HepG2 (cell line): ENCODE data around the gene ABCA2. TPM values are rescaled to one million over a fixed set of nuclear protein-coding genes. Genes with fewer than 3 reads are reported as not detected.

Experiments used
- CC2D1A ChIP-seq: sonication (generic); formaldehyde crosslinking; IDR thresholded peaks from 2 replicates; pipeline ENCODE4 v1.8.1; 2023; ENCODE audit warnings: mild to moderate bottlenecking, missing genetic modification reagents
- CENPBD1 ChIP-seq: sonication (generic); formaldehyde crosslinking; IDR thresholded peaks from 2 replicates; pipeline ENCODE4 v1.8.0; 2022; ENCODE audit warnings: missing genetic modification reagents, low read depth, mild to moderate bottlenecking, borderline replicate concordance
- DR1 ChIP-seq: sonication (generic); formaldehyde crosslinking; IDR thresholded peaks from 2 replicates; pipeline ENCODE4 v1.8.0; 2021; ENCODE audit warnings: mild to moderate bottlenecking, missing genetic modification reagents, inconsistent platforms
- HOXA3 ChIP-seq: sonication (generic); formaldehyde crosslinking; IDR thresholded peaks from 2 replicates; pipeline ENCODE4 v1.5.0; 2020; ENCODE audit warnings: missing genetic modification reagents
- KLF12 ChIP-seq: sonication (generic); formaldehyde crosslinking; IDR thresholded peaks from 2 replicates; pipeline ENCODE4 v1.4.0; 2020; ENCODE audit warnings: missing genetic modification reagents, borderline replicate concordance
- NFAT5 ChIP-seq: sonication (generic); formaldehyde crosslinking; IDR thresholded peaks from 2 replicates; pipeline ENCODE4 v1.4.0; 2020; ENCODE audit warnings: missing genetic modification reagents
- PHF21A ChIP-seq: sonication (generic); formaldehyde crosslinking; IDR thresholded peaks from 2 replicates; pipeline ENCODE4 v1.5.0; 2020; ENCODE audit warnings: mild to moderate bottlenecking, missing genetic modification reagents
- SALL2 ChIP-seq: sonication (generic); formaldehyde crosslinking; IDR thresholded peaks from 2 replicates; pipeline ENCODE4 v1.8.1; 2023; ENCODE audit warnings: mild to moderate bottlenecking, missing genetic modification reagents, inconsistent platforms
- SNAPC4 ChIP-seq: sonication (generic); formaldehyde crosslinking; IDR thresholded peaks from 2 replicates; pipeline ENCODE4 v1.4.0; 2020; ENCODE audit warnings: mild to moderate bottlenecking, missing genetic modification reagents
- SOX5 ChIP-seq: IDR thresholded peaks from 2 replicates; pipeline ENCODE4 v1.6.1; 2016; ENCODE audit warnings: borderline replicate concordance
- ZGPAT ChIP-seq: IDR thresholded peaks from 2 replicates; pipeline ENCODE4 v1.6.1; 2016; ENCODE audit warnings: mild to moderate bottlenecking
- ZNF383 ChIP-seq: sonication (generic); formaldehyde crosslinking; IDR thresholded peaks from 2 replicates; pipeline ENCODE4 v1.4.0; 2020; ENCODE audit warnings: missing genetic modification reagents, mild to moderate bottlenecking, borderline replicate concordance
- ZNF674 ChIP-seq: sonication (generic); formaldehyde crosslinking; IDR thresholded peaks from 2 replicates; pipeline ENCODE4 v1.5.0; 2020; ENCODE audit warnings: low read depth, mild to moderate bottlenecking, missing genetic modification reagents
- polyA plus RNA-seq, 8 experiments: library from polyadenylated mRNA; depleted of rRNA in 3 of 8; stranded (reverse) in 7 of 8; unstranded in 1 of 8; fragments of >200 nt; fragmentation: Illumina TruSeq in 4 of 8; extraction: Trizol in 4 of 8; gene quantifications; 2 replicates each; pipeline versions ENCODE4 v1.2.1 to v1.2.3, GENCODE V29; 2011 to 2016; ENCODE audit warnings: low read depth in 4 of 8, missing spikeins in 1 of 8, mixed read lengths in 1 of 8; ENCODE audit not compliant: insufficient read depth in 1 of 8
- total RNA-seq, 5 experiments: library from RNA; depleted of rRNA; stranded (reverse); fragments of >200 nt; fragmentation: Illumina TruSeq; extraction: Trizol; gene quantifications; 2 replicates each; pipeline ENCODE4 v1.2.3, GENCODE V29; 2016; ENCODE audit warnings: low read depth in 1 of 5

ABCA2 gene
- total and polyA plus RNA-seq, 2 of the 13 experiments (the other 11 are each of a cell fraction or from before 2014, with no cell fraction given), result 2.9 to 19.2 TPM

- TF ChIP-seq SNAPC4 (CRISPR knock-in tag), result peak; percentile 85; the same call in 1 of the 2 replicates
- no peak for TF ChIP-seq CENPBD1
- 0 out of 2 replicates have a peak, but pooled peaks have one; percentile 30 for TF ChIP-seq SALL2
- no peak for TF ChIP-seq ZNF674 (CRISPR knock-in tag)
- peak; percentile 91 for TF ChIP-seq PHF21A
- peak; percentile 65 for TF ChIP-seq HOXA3 (CRISPR knock-in tag)
- TF ChIP-seq SOX5 (CRISPR knock-in tag), result peak; percentile 43; the same call in 1 of the 2 replicates
- no peak for TF ChIP-seq NFAT5 (CRISPR knock-in tag)
- 0 out of 2 replicates have a peak, but pooled peaks have one; percentile 56 for TF ChIP-seq ZGPAT (CRISPR knock-in tag)
- TF ChIP-seq ZNF383 (CRISPR knock-in tag), result no peak
- no peak for TF ChIP-seq CC2D1A
- peak; percentile 73 for TF ChIP-seq DR1 (CRISPR knock-in tag)
- TF ChIP-seq KLF12 (CRISPR knock-in tag), result peak; percentile 36; the same call in 1 of the 2 replicates
Measured at GRCh38 chr9:137055385-137056364, 27.6 kb upstream of the ABCA2 start (continued).
